ENCODE data around the gene P3H4. TPM values are rescaled to one million over a fixed set of nuclear protein-coding genes. Genes with fewer than 3 reads are reported as not detected.
A peak's percentile ranks its signal among the peaks of the same experiment; 100 is the strongest.
"Not testable (repeated sequence)": the region's sequence is repeated elsewhere in the genome, so short reads cannot be mapped to it uniquely, and the experiment has no call there.

P3H4 gene, protein sequence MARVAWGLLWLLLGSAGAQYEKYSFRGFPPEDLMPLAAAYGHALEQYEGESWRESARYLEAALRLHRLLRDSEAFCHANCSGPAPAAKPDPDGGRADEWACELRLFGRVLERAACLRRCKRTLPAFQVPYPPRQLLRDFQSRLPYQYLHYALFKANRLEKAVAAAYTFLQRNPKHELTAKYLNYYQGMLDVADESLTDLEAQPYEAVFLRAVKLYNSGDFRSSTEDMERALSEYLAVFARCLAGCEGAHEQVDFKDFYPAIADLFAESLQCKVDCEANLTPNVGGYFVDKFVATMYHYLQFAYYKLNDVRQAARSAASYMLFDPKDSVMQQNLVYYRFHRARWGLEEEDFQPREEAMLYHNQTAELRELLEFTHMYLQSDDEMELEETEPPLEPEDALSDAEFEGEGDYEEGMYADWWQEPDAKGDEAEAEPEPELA
- 1 to 10 TPM; 5.9 to 6.8 TPM for total RNA-seq
- 1 to 10 TPM; 1.4 to 4.2 TPM for polyA plus RNA-seq

DNA sequence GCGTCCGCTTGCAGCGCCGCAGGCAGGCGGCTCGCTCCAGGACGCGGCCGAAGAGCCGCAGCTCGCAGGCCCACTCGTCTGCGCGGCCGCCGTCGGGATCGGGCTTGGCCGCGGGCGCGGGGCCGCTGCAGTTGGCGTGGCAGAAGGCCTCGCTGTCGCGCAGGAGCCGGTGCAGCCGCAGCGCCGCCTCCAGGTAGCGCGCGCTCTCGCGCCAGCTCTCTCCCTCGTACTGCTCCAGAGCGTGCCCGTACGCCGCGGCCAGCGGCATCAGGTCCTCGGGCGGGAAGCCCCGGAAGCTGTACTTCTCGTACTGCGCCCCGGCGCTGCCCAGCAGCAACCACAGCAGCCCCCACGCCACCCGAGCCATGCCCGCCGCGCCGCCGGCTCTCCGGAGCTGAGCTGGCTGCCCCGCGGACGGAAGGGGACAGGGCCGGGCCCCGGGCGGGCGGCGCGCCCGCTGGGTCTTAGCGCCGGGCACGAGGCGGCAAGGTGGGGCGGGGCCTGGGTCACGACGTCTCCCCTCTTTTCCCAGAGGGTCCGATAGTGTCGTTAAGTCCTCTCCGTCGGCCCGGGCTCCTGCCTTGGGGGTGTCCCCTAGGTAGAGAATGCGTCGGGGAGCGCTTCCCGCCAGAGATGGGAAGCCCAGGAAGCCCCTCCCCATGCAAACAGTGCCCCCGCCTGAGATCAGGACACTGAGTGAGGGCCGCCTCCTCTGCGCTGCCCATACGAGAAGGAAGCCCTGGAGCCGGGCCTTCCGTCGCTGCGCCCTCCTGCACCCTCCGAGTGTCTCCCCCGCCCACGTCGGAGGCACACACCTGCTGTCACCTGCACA, at the start of gene P3H4:
Gene P3H4, minus strand, starts transcription at position 401 of the 832 bp plus-strand sequence. Its CDS starts 34 bp downstream, at position 367.
- CTCF ChIA-PET (ENCODE audit: partially characterized antibody), result interaction anchor here (1.0 to 3.9 kb wide), 13 partner anchors 11 to 154 kb away, joined by 3 to 35 read pairs (median 5); partner anchors contain the start of genes ACLY and JUP
- intact Hi-C loops (cut with micrococcal nuclease), result loop anchor here (1.0 to 5.0 kb wide), 2 partner anchors 10 to 121 kb away; partner anchors contain the start of gene ODAD4

DNA sequence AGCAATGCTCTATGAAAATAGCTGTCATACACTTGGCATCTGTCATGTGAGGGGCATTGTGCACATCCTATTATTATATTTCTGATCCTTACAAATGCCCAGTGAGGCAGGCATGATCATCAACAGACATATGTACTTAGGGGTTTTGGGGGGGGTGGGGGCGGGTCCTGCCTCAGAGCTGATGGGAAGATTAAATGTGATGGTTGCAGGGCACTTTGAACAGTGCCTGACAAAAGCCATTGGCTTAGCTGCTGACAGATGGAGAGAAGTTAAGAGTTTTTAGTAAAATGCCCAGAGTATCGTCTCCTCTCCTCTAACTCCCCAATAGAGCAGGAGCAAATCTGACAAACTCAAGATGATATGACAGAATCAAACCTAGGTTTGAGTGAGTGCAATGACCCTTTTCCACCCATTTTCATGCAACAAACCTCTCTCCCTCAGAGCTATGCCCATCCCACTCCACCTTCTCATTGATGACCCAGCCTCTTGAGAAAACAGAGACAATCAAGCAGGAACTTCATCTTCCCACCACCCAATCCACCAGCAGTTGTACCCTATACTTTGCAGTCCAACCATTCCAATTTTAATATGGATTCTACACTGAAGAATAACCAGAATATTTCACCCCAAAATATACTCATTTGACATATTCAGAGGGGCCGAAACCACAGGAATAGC, 48.6 kb upstream of the P3H4 start:
- no peaks in the 10 kb centered on the region for H3K27me3 ChIP-seq (ENCODE audit: insufficient read depth, low read length)
- Mint-ChIP-seq H3K27me3 (no peaks in the 10 kb centered on the region), H3K27ac (peak overlapping the region in 1 of 7 donors; percentile 24), H3K9me3 (peaks cover 0 to 1% (median 0%) of the 10 kb centered on the region in 8 donors), H3K4me3 (peak overlapping the region in 2 of 8 donors; percentile 0 to 6), H3K4me1 (peaks cover 13 to 35% (median 20%) of the 10 kb centered on the region in 4 donors), H3K36me3 (peaks cover 0 to 5% of the 10 kb centered on the region in 2 donors)
- DNase-seq, result no peak
- H3K4me1 ChIP-seq (ENCODE audit: insufficient read depth, low read length), result peaks cover 46% of the 10 kb centered on the region
- no peak overlapping the region for H3K4me3 ChIP-seq (ENCODE audit: low read length in 2 of 2)
- intact Hi-C loops (cut with micrococcal nuclease), result no loop called here
- CTCF ChIA-PET (ENCODE audit: partially characterized antibody), result no interaction called here
- H3K36me3 ChIP-seq (ENCODE audit: insufficient read depth, low read length), result no peaks in the 10 kb centered on the region
- POLR2A ChIA-PET (ENCODE audit: partially characterized antibody), result interaction anchor here (0.6 kb wide), 1 partner anchor 171 kb away, joined by 3 read pairs; the partner anchor contains the start of gene EIF1
- H3K27ac ChIP-seq (ENCODE audit: low read depth, low read length), result no peak overlapping the region
- no peaks in the 10 kb centered on the region for H3K9me3 ChIP-seq (ENCODE audit: control insufficient read depth in 1 of 2, low read length in 2 of 2)

More for the DNA sequence above, at the start of gene P3H4:
- Histone ChIP-seq H3K36me3 (ENCODE audit: insufficient read depth, low read length) (no peaks in the 10 kb centered on the region), H3K4me3 (ENCODE audit: low read length in 2 of 2) (peak within 1 kb of the TSS; percentile 47 to 62), H3K9me3 (ENCODE audit: control insufficient read depth in 1 of 2, low read length in 2 of 2) (no peaks in the 10 kb centered on the region), H3K4me1 (ENCODE audit: insufficient read depth, low read length) (peaks cover 20% of the 10 kb centered on the region), H3K27me3 (ENCODE audit: insufficient read depth, low read length) (no peaks in the 10 kb centered on the region), H3K27ac (ENCODE audit: low read depth, low read length) (peak within 1 kb of the TSS; percentile 45)
- Mint-ChIP-seq H3K4me3 (peak within 1 kb of the TSS; percentile 87 to 97 (median 92)), H3K36me3 (peaks cover 0 to 5% of the 10 kb centered on the region in 2 donors), H3K9me3 (no peaks in the 10 kb centered on the region), H3K27me3 (no peaks in the 10 kb centered on the region), H3K4me1 (peaks cover 14 to 28% (median 19%) of the 10 kb centered on the region in 4 donors), H3K27ac (peak within 1 kb of the TSS; percentile 57 to 94 (median 75))
- peak; percentile 76 to 83 (median 80) for DNase-seq
- POLR2A ChIA-PET (ENCODE audit: partially characterized antibody), result interaction anchor here (0.9 to 3.8 kb wide), 13 partner anchors 8 to 205 kb away, joined by 3 to 25 read pairs (median 4); partner anchors contain the start of genes DNAJC7, EIF1, HAP1 and JUP

DNA sequence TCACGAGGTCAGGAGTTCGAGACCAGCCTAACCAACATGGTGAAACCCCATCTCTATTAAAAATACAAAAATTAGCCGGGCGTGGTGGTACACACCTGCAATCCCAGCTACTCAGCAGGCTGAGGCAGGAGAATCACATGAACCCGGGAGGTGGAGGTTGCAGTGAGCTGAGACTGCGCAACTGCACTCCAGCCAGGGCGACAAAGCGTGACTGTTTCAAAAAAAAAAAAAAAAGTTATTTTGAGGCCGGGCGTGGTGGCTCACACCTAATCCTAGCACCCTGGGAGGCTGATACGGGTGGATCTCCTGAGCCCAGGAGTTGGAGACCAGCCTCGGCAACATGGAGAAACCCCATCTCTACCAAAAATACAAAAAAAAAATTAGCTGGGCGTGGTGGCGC, 39.6 kb upstream of the P3H4 start:
- peaks cover 16 to 39% of the 10 kb centered on the region in 2 donors for H3K36me3 Mint-ChIP-seq
- H3K36me3 ChIP-seq (ENCODE audit: insufficient read depth, low read length), result peaks cover 20% of the 10 kb centered on the region
- H3K4me3 Mint-ChIP-seq, result not testable (repeated sequence)

DNA sequence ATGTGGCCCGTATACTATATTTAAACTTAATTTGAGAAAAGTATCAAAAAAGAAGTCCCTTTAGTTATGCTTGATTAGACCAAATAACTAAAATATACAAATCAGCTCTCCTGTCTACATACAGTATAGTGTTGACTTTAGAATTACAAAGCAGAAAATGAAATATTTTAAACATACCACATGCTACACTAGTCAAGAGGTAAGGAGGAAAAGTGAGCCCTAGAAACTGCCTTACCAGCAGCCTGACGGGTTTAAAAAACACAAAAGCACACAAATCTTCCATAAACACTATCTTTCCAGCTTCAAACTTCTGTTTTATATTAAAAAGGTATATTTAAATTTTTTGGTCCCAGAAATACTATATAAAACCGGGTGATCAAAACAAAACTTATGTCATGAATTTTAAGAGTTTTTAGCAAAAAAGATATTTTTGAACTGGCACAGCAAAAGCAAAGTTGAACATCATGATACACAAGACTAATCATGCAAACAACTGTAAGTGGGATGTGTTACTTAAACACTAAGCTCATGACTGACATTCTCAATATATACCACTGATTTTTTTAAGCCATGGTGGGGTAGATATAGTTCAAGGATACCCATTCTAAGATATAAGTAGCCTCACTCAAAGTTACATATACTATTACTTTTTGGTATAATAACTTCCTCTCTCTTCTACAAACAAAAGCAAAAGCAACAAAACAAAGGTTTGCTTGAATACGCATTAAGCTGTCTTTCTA, 37.7 kb upstream of the P3H4 start:
- CTCF ChIA-PET (ENCODE audit: partially characterized antibody), result interaction anchor here (0.5 kb wide), 1 partner anchor 33 kb away, joined by 3 read pairs; no protein-coding TSS in a partner anchor
- Mint-ChIP-seq H3K36me3 (peaks cover 10 to 31% of the 10 kb centered on the region in 2 donors), H3K27ac (no peak overlapping the region), H3K27me3 (no peaks in the 10 kb centered on the region), H3K4me3 (peak overlapping the region in 1 of 8 donors; percentile 6), H3K4me1 (peaks cover 11 to 34% (median 24%) of the 10 kb centered on the region in 4 donors), H3K9me3 (no peaks in the 10 kb centered on the region)
- POLR2A ChIA-PET (ENCODE audit: partially characterized antibody), result interaction anchor here (1.4 kb wide), 1 partner anchor 161 kb away, joined by 4 read pairs; no protein-coding TSS in a partner anchor
- Histone ChIP-seq H3K36me3 (ENCODE audit: insufficient read depth, low read length) (peaks cover 14% of the 10 kb centered on the region), H3K4me1 (ENCODE audit: insufficient read depth, low read length) (peaks cover 20% of the 10 kb centered on the region), H3K27me3 (ENCODE audit: insufficient read depth, low read length) (no peaks in the 10 kb centered on the region), H3K9me3 (ENCODE audit: control insufficient read depth in 1 of 2, low read length in 2 of 2) (no peaks in the 10 kb centered on the region), H3K4me3 (ENCODE audit: low read length in 2 of 2) (no peak overlapping the region), H3K27ac (ENCODE audit: low read depth, low read length) (no peak overlapping the region)
- intact Hi-C loops (cut with micrococcal nuclease), result no loop called here
- no peak for DNase-seq

More for the DNA sequence above, 39.6 kb upstream of the P3H4 start:
- H3K4me1 Mint-ChIP-seq, result peaks cover 17 to 44% (median 27%) of the 10 kb centered on the region in 4 donors
- H3K27me3 ChIP-seq (ENCODE audit: insufficient read depth, low read length); H3K9me3 Mint-ChIP-seq; H3K9me3 ChIP-seq (ENCODE audit: control insufficient read depth in 1 of 2, low read length in 2 of 2); H3K4me3 ChIP-seq (ENCODE audit: low read length in 2 of 2); CTCF ChIA-PET (ENCODE audit: partially characterized antibody); DNase-seq; H3K27me3 Mint-ChIP-seq; H3K27ac Mint-ChIP-seq; intact Hi-C loops (cut with micrococcal nuclease); H3K27ac ChIP-seq (ENCODE audit: low read depth, low read length): not testable (repeated sequence)
- H3K4me1 ChIP-seq (ENCODE audit: insufficient read depth, low read length), result peaks cover 20% of the 10 kb centered on the region
- POLR2A ChIA-PET (ENCODE audit: partially characterized antibody), result interaction anchor here (0.7 to 1.3 kb wide), 2 partner anchors 13 to 16 kb away, joined by 4 to 6 read pairs; no protein-coding TSS in a partner anchor

DNA sequence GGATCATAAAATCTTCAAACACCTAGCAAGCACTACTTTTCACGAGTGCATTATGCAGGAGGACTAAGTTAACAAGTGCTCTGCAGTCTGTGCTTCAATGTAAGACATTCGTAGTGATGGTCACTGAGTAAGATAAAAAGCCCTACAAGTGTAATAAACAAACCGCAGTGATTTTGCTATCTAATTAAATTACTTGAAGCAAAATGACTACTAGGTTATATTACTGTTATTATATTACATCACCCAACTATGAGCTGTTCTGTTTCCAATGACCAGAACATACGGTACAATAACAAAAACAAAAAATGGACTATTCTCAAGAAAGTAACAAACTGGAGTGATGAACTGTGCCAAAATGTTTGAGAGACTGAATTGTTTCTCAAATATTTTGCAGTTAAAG, 37.0 kb upstream of the P3H4 start:
- Histone ChIP-seq H3K4me3 (ENCODE audit: low read length in 2 of 2) (no peak overlapping the region), H3K9me3 (ENCODE audit: control insufficient read depth in 1 of 2, low read length in 2 of 2) (no peaks in the 10 kb centered on the region), H3K4me1 (ENCODE audit: insufficient read depth, low read length) (peaks cover 20% of the 10 kb centered on the region), H3K27ac (ENCODE audit: low read depth, low read length) (no peak overlapping the region), H3K36me3 (ENCODE audit: insufficient read depth, low read length) (peaks cover 8% of the 10 kb centered on the region), H3K27me3 (ENCODE audit: insufficient read depth, low read length) (no peaks in the 10 kb centered on the region)
- intact Hi-C loops (cut with micrococcal nuclease), result no loop called here
- no peaks in the 10 kb centered on the region for H3K27me3 Mint-ChIP-seq
- H3K27ac Mint-ChIP-seq, result no peak overlapping the region
- peaks cover 6 to 25% of the 10 kb centered on the region in 2 donors for H3K36me3 Mint-ChIP-seq
- CTCF ChIA-PET (ENCODE audit: partially characterized antibody), result interaction anchor here (0.5 kb wide), 1 partner anchor 34 kb away, joined by 3 read pairs; no protein-coding TSS in a partner anchor
- POLR2A ChIA-PET (ENCODE audit: partially characterized antibody), result interaction anchor here (1.4 kb wide), 1 partner anchor 161 kb away, joined by 4 read pairs; no protein-coding TSS in a partner anchor
- H3K9me3 Mint-ChIP-seq, result no peaks in the 10 kb centered on the region
- no peak for DNase-seq
- H3K4me3 Mint-ChIP-seq, result no peak overlapping the region
- H3K4me1 Mint-ChIP-seq, result peaks cover 11 to 28% (median 20%) of the 10 kb centered on the region in 4 donors

DNA sequence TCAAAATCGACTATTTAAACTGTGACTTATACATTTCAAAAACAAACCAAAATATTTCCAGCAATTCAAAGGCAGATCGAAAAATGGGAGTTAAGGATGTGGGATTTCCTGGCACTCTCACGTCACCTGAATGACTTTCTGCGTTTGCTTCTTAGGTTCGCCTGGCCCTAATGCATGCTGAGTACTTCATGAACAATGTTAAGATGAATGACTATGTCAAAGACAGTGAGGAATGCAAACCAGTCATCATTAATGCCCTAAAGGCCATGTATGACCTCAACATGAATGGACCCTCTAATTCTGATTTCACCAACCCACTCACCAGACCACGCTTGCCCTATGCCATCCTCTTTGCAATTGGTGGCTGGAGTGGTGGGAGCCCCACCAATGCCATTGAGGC, 33.2 kb upstream of the P3H4 start:
- Mint-ChIP-seq H3K27me3 (no peaks in the 10 kb centered on the region), H3K27ac (no peak overlapping the region), H3K36me3 (peaks cover 0 to 4% of the 10 kb centered on the region in 2 donors), H3K4me3 (no peak overlapping the region), H3K4me1 (peaks cover 4 to 6% (median 4%) of the 10 kb centered on the region in 4 donors), H3K9me3 (no peaks in the 10 kb centered on the region)
- H3K4me3 ChIP-seq (ENCODE audit: low read length in 2 of 2), result no peak overlapping the region
- no peaks in the 10 kb centered on the region for H3K4me1 ChIP-seq (ENCODE audit: insufficient read depth, low read length)
- POLR2A ChIA-PET (ENCODE audit: partially characterized antibody), result no interaction called here
- intact Hi-C loops (cut with micrococcal nuclease), result no loop called here
- H3K27ac ChIP-seq (ENCODE audit: low read depth, low read length), result no peak overlapping the region
- H3K27me3 ChIP-seq (ENCODE audit: insufficient read depth, low read length), result no peaks in the 10 kb centered on the region
- no peak for DNase-seq
- H3K36me3 ChIP-seq (ENCODE audit: insufficient read depth, low read length), result no peaks in the 10 kb centered on the region
- H3K9me3 ChIP-seq (ENCODE audit: control insufficient read depth in 1 of 2, low read length in 2 of 2), result no peaks in the 10 kb centered on the region
- CTCF ChIA-PET (ENCODE audit: partially characterized antibody), result no interaction called here
